Measurements from ENCODE around the gene FABP1.

Gene FABP1

GRCh38 chr2:88126772-88127637, 857 bp downstream of the FABP1 start:
- peak overlapping the region; percentile 78 to 85 for H3K4me3 ChIP-seq (ENCODE audit: low read depth in 1 of 2, low read length in 2 of 2)
- peaks cover 40 to 45% of the 10 kb centered on the region in 2 donors for H3K4me1 ChIP-seq (ENCODE audit: control insufficient read depth in 1 of 2, insufficient read depth in 2 of 2, low read length in 2 of 2)
- peaks cover 17 to 19% of the 10 kb centered on the region in 2 donors for H3K36me3 ChIP-seq (ENCODE audit: control insufficient read depth in 1 of 2, insufficient read depth in 2 of 2, low read length in 2 of 2)
- no peaks in the 10 kb centered on the region for H3K27me3 ChIP-seq (ENCODE audit: control insufficient read depth in 1 of 2, insufficient read depth in 2 of 2, low read length in 2 of 2)
- no peaks in the 10 kb centered on the region for H3K9me3 ChIP-seq (ENCODE audit: control insufficient read depth in 1 of 2, low read length in 2 of 2)
- H3K27ac ChIP-seq (ENCODE audit: low read depth, low read length): peak overlapping the region; percentile 78
- H3K9ac ChIP-seq (ENCODE audit: low read depth in 1 of 2, low read length in 2 of 2): peak overlapping the region; percentile 80 to 86

GRCh38 chr2:88125924-88126771, 1.7 kb downstream of the FABP1 start:
- peak overlapping the region; percentile 78 to 85 for H3K4me3 ChIP-seq (ENCODE audit: low read depth in 1 of 2, low read length in 2 of 2)

DNA sequence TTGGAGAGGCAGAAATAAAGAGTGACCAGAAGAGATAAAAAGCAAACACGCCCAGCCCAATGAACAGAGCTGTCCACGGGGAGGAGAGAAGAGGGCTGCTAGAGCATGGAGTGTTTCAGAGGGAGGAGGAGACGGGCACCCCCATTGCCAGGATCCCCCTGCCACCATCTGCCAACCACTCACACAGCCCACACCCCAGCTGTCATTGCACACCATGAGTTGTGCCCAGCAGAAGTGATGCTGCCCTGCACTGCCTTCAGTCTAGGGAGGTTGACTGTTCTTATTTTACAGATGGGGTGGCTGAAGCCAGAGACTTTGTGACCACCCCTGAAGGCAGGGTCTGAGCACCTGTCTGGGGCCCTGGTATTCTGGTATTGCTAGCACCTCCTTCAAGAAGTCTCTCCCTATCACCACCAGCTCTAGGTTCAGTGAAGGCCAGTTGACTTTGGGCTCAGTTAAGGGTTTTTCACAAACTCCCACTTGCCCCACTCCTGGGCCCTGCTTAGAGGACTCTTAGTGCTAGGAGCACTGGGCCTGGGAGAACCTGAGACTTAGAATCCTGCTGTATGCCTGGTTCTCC, 2.4 kb downstream of the FABP1 start:
- Histone ChIP-seq H3K9me3 (ENCODE audit: control insufficient read depth in 1 of 2, low read length in 2 of 2) (no peaks in the 10 kb centered on the region), H3K4me1 (ENCODE audit: control insufficient read depth in 1 of 2, insufficient read depth in 2 of 2, low read length in 2 of 2) (peaks cover 27 to 30% of the 10 kb centered on the region in 2 donors), H3K9ac (ENCODE audit: low read depth in 1 of 2, low read length in 2 of 2) (peak overlapping the region; percentile 80 to 86), H3K27ac (ENCODE audit: low read depth, low read length) (peak overlapping the region; percentile 1), H3K36me3 (ENCODE audit: control insufficient read depth in 1 of 2, insufficient read depth in 2 of 2, low read length in 2 of 2) (peaks cover 17 to 19% of the 10 kb centered on the region in 2 donors), H3K4me3 (ENCODE audit: low read depth in 1 of 2, low read length in 2 of 2) (peak overlapping the region; percentile 78 to 85), H3K27me3 (ENCODE audit: control insufficient read depth in 1 of 2, insufficient read depth in 2 of 2, low read length in 2 of 2) (no peaks in the 10 kb centered on the region)

More at GRCh38 chr2:88125924-88126771, 1.7 kb downstream of the FABP1 start:
- H3K9ac ChIP-seq (ENCODE audit: low read depth in 1 of 2, low read length in 2 of 2): peak overlapping the region; percentile 80 to 86
- H3K4me1 ChIP-seq (ENCODE audit: control insufficient read depth in 1 of 2, insufficient read depth in 2 of 2, low read length in 2 of 2): peaks cover 34 to 37% of the 10 kb centered on the region in 2 donors
- peak overlapping the region; percentile 78 for H3K27ac ChIP-seq (ENCODE audit: low read depth, low read length)
- H3K27me3 ChIP-seq (ENCODE audit: control insufficient read depth in 1 of 2, insufficient read depth in 2 of 2, low read length in 2 of 2): no peaks in the 10 kb centered on the region
- no peaks in the 10 kb centered on the region for H3K9me3 ChIP-seq (ENCODE audit: control insufficient read depth in 1 of 2, low read length in 2 of 2)
- peaks cover 17 to 19% of the 10 kb centered on the region in 2 donors for H3K36me3 ChIP-seq (ENCODE audit: control insufficient read depth in 1 of 2, insufficient read depth in 2 of 2, low read length in 2 of 2)

GRCh38 chr2:88123975-88124917, 3.6 kb downstream of the FABP1 start:
- peak overlapping the region; percentile 32 to 85 for H3K4me3 ChIP-seq (ENCODE audit: low read depth in 1 of 2, low read length in 2 of 2)
- no peaks in the 10 kb centered on the region for H3K27me3 ChIP-seq (ENCODE audit: control insufficient read depth in 1 of 2, insufficient read depth in 2 of 2, low read length in 2 of 2)
- H3K4me1 ChIP-seq (ENCODE audit: control insufficient read depth in 1 of 2, insufficient read depth in 2 of 2, low read length in 2 of 2): peaks cover 15 to 19% of the 10 kb centered on the region in 2 donors
- H3K9ac ChIP-seq (ENCODE audit: low read depth in 1 of 2, low read length in 2 of 2): peak overlapping the region in 1 of 2 donors; percentile 80
- H3K27ac ChIP-seq (ENCODE audit: low read depth, low read length): no peak overlapping the region
- peaks cover 17 to 19% of the 10 kb centered on the region in 2 donors for H3K36me3 ChIP-seq (ENCODE audit: control insufficient read depth in 1 of 2, insufficient read depth in 2 of 2, low read length in 2 of 2)
- H3K9me3 ChIP-seq (ENCODE audit: control insufficient read depth in 1 of 2, low read length in 2 of 2): no peaks in the 10 kb centered on the region

- H3K4me1 ChIP-seq (ENCODE audit: control insufficient read depth in 1 of 2, insufficient read depth in 2 of 2, low read length in 2 of 2): peaks cover 6 to 10% of the 10 kb centered on the region in 2 donors
- no peak overlapping the region for H3K4me3 ChIP-seq (ENCODE audit: low read depth in 1 of 2, low read length in 2 of 2)
- H3K27me3 ChIP-seq (ENCODE audit: control insufficient read depth in 1 of 2, insufficient read depth in 2 of 2, low read length in 2 of 2): no peaks in the 10 kb centered on the region
- H3K27ac ChIP-seq (ENCODE audit: low read depth, low read length): no peak overlapping the region
- H3K36me3 ChIP-seq (ENCODE audit: control insufficient read depth in 1 of 2, insufficient read depth in 2 of 2, low read length in 2 of 2): peaks cover 17 to 19% of the 10 kb centered on the region in 2 donors
- no peak overlapping the region for H3K9ac ChIP-seq (ENCODE audit: low read depth in 1 of 2, low read length in 2 of 2)
- H3K9me3 ChIP-seq (ENCODE audit: control insufficient read depth in 1 of 2, low read length in 2 of 2): no peaks in the 10 kb centered on the region
Observed at GRCh38 chr2:88123164-88123974, 4.5 kb downstream of the FABP1 start.

DNA sequence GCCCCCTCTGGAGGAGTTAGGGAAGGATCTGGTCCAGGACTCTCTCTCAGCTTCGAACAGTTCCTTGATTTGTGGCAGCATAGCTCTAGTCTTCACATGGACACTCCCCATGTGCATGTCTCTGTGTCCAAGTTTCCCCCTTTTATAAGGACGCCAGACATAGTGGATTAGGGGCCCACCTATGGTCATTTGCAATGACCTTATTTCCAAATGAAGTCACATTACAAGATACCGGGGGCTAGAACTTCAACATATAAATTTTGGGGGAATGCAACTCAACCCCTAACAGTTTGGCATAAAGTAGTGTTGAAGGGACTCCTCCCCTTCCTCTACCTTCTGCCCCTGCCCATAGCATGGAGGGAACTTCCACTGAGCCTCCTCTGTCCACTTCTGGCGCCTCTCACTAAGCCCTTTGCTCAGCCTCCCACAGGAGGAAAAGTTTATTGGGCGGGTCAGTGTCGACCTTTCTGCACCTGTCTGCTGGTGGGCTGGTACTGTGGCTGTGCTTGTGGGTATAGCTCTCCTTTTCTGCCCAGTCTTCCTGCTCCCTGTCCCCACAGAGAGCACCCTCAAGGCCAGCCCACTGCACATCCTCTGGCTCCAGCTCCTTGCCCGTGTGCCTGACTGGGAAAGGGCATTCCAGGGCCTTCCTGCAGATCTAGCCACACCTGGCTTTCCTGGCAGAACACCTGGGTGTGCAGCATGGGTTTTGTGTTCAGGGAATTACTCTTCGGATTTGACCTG, 5.5 kb downstream of the FABP1 start:
- no peaks in the 10 kb centered on the region for H3K9me3 ChIP-seq (ENCODE audit: control insufficient read depth in 1 of 2, low read length in 2 of 2)
- H3K4me1 ChIP-seq (ENCODE audit: control insufficient read depth in 1 of 2, insufficient read depth in 2 of 2, low read length in 2 of 2): peaks cover 4 to 9% of the 10 kb centered on the region in 2 donors
- no peak overlapping the region for H3K27ac ChIP-seq (ENCODE audit: low read depth, low read length)
- peaks cover 17 to 19% of the 10 kb centered on the region in 2 donors for H3K36me3 ChIP-seq (ENCODE audit: control insufficient read depth in 1 of 2, insufficient read depth in 2 of 2, low read length in 2 of 2)
- H3K9ac ChIP-seq (ENCODE audit: low read depth in 1 of 2, low read length in 2 of 2): no peak overlapping the region
- H3K27me3 ChIP-seq (ENCODE audit: control insufficient read depth in 1 of 2, insufficient read depth in 2 of 2, low read length in 2 of 2): no peaks in the 10 kb centered on the region
- no peak overlapping the region for H3K4me3 ChIP-seq (ENCODE audit: low read depth in 1 of 2, low read length in 2 of 2)

DNA sequence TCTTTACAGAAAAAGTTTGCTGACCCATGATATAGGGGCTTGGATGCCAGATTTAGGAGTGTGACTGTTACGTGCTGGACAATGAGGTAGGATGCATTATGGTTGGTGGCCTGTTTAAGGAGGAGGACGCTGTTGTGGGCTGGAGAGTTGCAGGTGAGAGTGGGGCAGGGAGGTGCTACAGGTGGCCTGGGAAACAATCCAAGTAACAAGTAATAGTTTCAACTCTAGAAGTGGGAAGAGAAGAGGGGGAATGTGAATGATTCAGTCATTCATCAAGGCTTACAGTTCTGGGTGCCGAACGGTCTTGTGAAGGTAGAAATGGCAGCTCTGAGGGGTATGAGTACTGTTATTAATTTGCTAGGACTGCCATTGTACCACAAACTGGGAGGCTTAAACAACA, 6.2 kb downstream of the FABP1 start:
- H3K27ac ChIP-seq (ENCODE audit: low read depth, low read length): no peak overlapping the region
- no peaks in the 10 kb centered on the region for H3K9me3 ChIP-seq (ENCODE audit: control insufficient read depth in 1 of 2, low read length in 2 of 2)
- no peak overlapping the region for H3K9ac ChIP-seq (ENCODE audit: low read depth in 1 of 2, low read length in 2 of 2)
- H3K4me3 ChIP-seq (ENCODE audit: low read depth in 1 of 2, low read length in 2 of 2): no peak overlapping the region
- H3K36me3 ChIP-seq (ENCODE audit: control insufficient read depth in 1 of 2, insufficient read depth in 2 of 2, low read length in 2 of 2): peaks cover 14 to 15% of the 10 kb centered on the region in 2 donors
- no peaks in the 10 kb centered on the region for H3K27me3 ChIP-seq (ENCODE audit: control insufficient read depth in 1 of 2, insufficient read depth in 2 of 2, low read length in 2 of 2)
- H3K4me1 ChIP-seq (ENCODE audit: control insufficient read depth in 1 of 2, insufficient read depth in 2 of 2, low read length in 2 of 2): peaks cover 4% of the 10 kb centered on the region in 2 donors

DNA sequence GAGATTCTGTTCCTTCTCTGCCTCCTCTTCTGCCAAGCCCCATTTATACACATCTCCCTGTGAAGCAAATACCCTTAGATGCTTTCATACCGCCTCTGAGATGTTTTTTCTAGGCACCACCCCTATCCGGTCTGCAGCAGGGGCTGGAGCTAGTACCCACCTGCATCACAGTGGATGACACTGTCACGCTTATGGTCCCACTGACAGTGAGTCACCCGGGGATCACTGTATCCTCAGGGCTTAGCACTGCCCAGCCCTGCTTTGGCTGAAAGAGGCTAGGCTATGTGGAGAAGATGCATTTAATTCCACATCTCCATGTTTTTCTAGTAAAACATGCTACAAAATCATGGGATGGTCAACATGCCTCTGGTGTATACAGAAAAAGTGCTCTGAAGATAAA, 9.9 kb downstream of the FABP1 start:
- H3K4me3 ChIP-seq (ENCODE audit: low read depth in 1 of 2, low read length in 2 of 2): no peak overlapping the region
- H3K4me1 ChIP-seq (ENCODE audit: control insufficient read depth in 1 of 2, insufficient read depth in 2 of 2, low read length in 2 of 2): peaks cover 0 to under 1% of the 10 kb centered on the region in 2 donors
- no peak overlapping the region for H3K27ac ChIP-seq (ENCODE audit: low read depth, low read length)
- H3K9me3 ChIP-seq (ENCODE audit: control insufficient read depth in 1 of 2, low read length in 2 of 2): no peaks in the 10 kb centered on the region
- H3K9ac ChIP-seq (ENCODE audit: low read depth in 1 of 2, low read length in 2 of 2): no peak overlapping the region
- H3K27me3 ChIP-seq (ENCODE audit: control insufficient read depth in 1 of 2, insufficient read depth in 2 of 2, low read length in 2 of 2): no peaks in the 10 kb centered on the region
- no peaks in the 10 kb centered on the region for H3K36me3 ChIP-seq (ENCODE audit: control insufficient read depth in 1 of 2, insufficient read depth in 2 of 2, low read length in 2 of 2)
